HCT116 (cell line): ENCODE data around the gene GBP6. TPM values are rescaled to one million over a fixed set of nuclear protein-coding genes. Genes with fewer than 3 reads are reported as not detected.

ENCODE experiments used
- ATAC-seq: fragments of 200-7000 bp; cut with Tn5 transposase; 2 replicates; pipeline ENCODE4 v1.9.1; 2020; ENCODE audit warnings: mild to moderate bottlenecking, moderate library complexity
- BruUV-seq: library from RNA; stranded (reverse); fragments of 400-500 nt; replicated peaks from 2 replicates; lab custom pipeline; 2021; lab: Mats Ljungman, UMichigan
- CTCF ChIA-PET: fragments of 300-600 bp; sonication (Branson Sonifier 250); formaldehyde crosslinking; loops from one replicate; lab custom pipeline; 2021; ENCODE audit warnings: antibody characterized with exemption; lab: Charles Lee
- POLR2A ChIA-PET: fragments of 300-600, 350-600 bp; sonication (Branson Sonifier 250); formaldehyde crosslinking; loops from one replicate; lab custom pipeline; 2021; ENCODE audit warnings: antibody characterized with exemption; lab: Charles Lee
- RAD21 ChIA-PET, 2 experiments: fragments of 300-600 bp; sonication (Branson Sonifier 250); formaldehyde crosslinking; loops; one replicate each; lab custom pipeline; 2023; ENCODE audit warnings: low total read pairs in 2 of 2; ENCODE audit not compliant: uncharacterized antibody in 2 of 2, unreplicated experiment in 2 of 2, low non-redundant PET in 1 of 2; lab: Charles Lee
- DNase-seq: peaks from one replicate; pipeline ENCODE4 v3.0.0-alpha.2; 2010; ENCODE audit warnings: low read depth, low spot score
- H2AFZ ChIP-seq: fragments of 200-600 bp; shearing (Covaris generic), sonication (generic); 2 replicates; pipeline ENCODE4 v1.6.1; 2017; ENCODE audit warnings: low read depth, mixed run types, mixed read lengths, antibody characterized with exemption, low read length; ENCODE audit not compliant: poor library complexity, severe bottlenecking
- H3K27ac ChIP-seq: 2 replicates; pipeline ENCODE4 v1.5.1; 2012; ENCODE audit warnings: low read depth, low read length
- H3K27me3 ChIP-seq: fragments of 200-600 bp; sonication (generic); 2 replicates; pipeline ENCODE4 v1.6.1; 2016; ENCODE audit warnings: mixed run types, low read length, mixed read lengths; ENCODE audit not compliant: insufficient read depth
- H3K36me3 ChIP-seq, 2 experiments: fragments of 200-500 bp in 1 of 2; fragments of 200-600 bp in 1 of 2; sonication (Bioruptor generic) in 1 of 2; sonication (generic) in 1 of 2; 2 replicates each; pipeline versions ENCODE4 v1.5.1 to v1.6.1; 2014 to 2016; ENCODE audit warnings: low read length in 2 of 2, inconsistent platforms in 1 of 2, mixed read lengths in 1 of 2, mixed run types in 1 of 2; ENCODE audit not compliant: insufficient read depth in 2 of 2, control insufficient read depth in 1 of 2
- H3K4me1 ChIP-seq, 2 experiments: fragments of 200-600 bp in 1 of 2; sonication (generic) in 1 of 2; 2 replicates each; pipeline versions ENCODE4 v1.5.1 to v1.6.1; 2012 to 2017; ENCODE audit warnings: low read length in 2 of 2, inconsistent platforms in 1 of 2, mild to moderate bottlenecking in 1 of 2, mixed read lengths in 1 of 2, mixed run types in 1 of 2, moderate library complexity in 1 of 2; ENCODE audit not compliant: insufficient read depth in 2 of 2, control insufficient read depth in 1 of 2
- H3K4me2 ChIP-seq: fragments of 200-600 bp; sonication (generic); 2 replicates; pipeline ENCODE4 v1.6.1; 2017; ENCODE audit warnings: mixed run types, low read length, mixed read lengths
- H3K4me3 ChIP-seq, 2 experiments: fragments of 200-600 bp in 1 of 2; sonication (generic) in 1 of 2; replicated peaks in 1 of 2; 2 replicates each; pipeline ENCODE4 v1.5.1; 2011 to 2016; ENCODE audit warnings: low read length in 2 of 2, control low read depth in 1 of 2, low read depth in 1 of 2, mild to moderate bottlenecking in 1 of 2, mixed read lengths in 1 of 2, mixed run types in 1 of 2
- H3K79me2 ChIP-seq: fragments of 200-600 bp; sonication (generic); 2 replicates; pipeline ENCODE4 v1.6.1; 2017; ENCODE audit warnings: mild to moderate bottlenecking, mixed run types, low read length, moderate library complexity, mixed read lengths; ENCODE audit not compliant: insufficient read depth
- H3K9ac ChIP-seq: fragments of 200-600 bp; sonication (generic); 2 replicates; pipeline ENCODE4 v1.6.1; 2016; ENCODE audit warnings: low read length, mixed read lengths
- H3K9me2 ChIP-seq: fragments of 200-600 bp; sonication (generic), shearing (Covaris generic); 2 replicates; pipeline ENCODE4 v1.6.1; 2017; ENCODE audit warnings: mixed run types, mild to moderate bottlenecking, moderate library complexity; ENCODE audit not compliant: insufficient read depth
- H3K9me3 ChIP-seq, 2 experiments: fragments of 200-500 bp in 1 of 2; fragments of 200-600 bp in 1 of 2; sonication (Bioruptor generic) in 1 of 2; sonication (generic) in 1 of 2; 2 replicates each; pipeline ENCODE4 v1.6.1; 2014 to 2017; ENCODE audit warnings: low read length in 2 of 2, mixed read lengths in 2 of 2, inconsistent platforms in 1 of 2, low read depth in 1 of 2, mild to moderate bottlenecking in 1 of 2, mixed run types in 1 of 2, moderate library complexity in 1 of 2; ENCODE audit not compliant: control insufficient read depth in 1 of 2, insufficient read depth in 1 of 2
- H4K20me1 ChIP-seq: fragments of 200-600 bp; sonication (generic), shearing (Covaris generic); 2 replicates; pipeline ENCODE4 v1.6.1; 2017; ENCODE audit warnings: mixed run types, mild to moderate bottlenecking, moderate library complexity; ENCODE audit not compliant: insufficient read depth
- ATF3 ChIP-seq: IDR thresholded peaks from 2 replicates; pipeline ENCODE4 v1.6.1; 2012
- CBX3 ChIP-seq: IDR thresholded peaks from 2 replicates; pipeline ENCODE4 v1.6.1; 2012; ENCODE audit warnings: low read depth
- CTCF ChIP-seq, 3 experiments: fragments of 200-600 bp in 1 of 3; sonication (generic) in 1 of 3; IDR thresholded peaks in 2 of 3; conservative IDR thresholded peaks in 1 of 3; 2 replicates each; pipeline ENCODE4 v1.5.1; 2012 to 2017; ENCODE audit warnings: low read depth in 2 of 3, low read length in 2 of 3, antibody characterized with exemption in 1 of 3, borderline replicate concordance in 1 of 3, control low read depth in 1 of 3, mild to moderate bottlenecking in 1 of 3, mixed read lengths in 1 of 3, mixed run types in 1 of 3, moderate library complexity in 1 of 3; ENCODE audit not compliant: insufficient read depth in 1 of 3
- EZH2 ChIP-seq: fragments of 200-600 bp; sonication (generic); IDR thresholded peaks from 2 replicates; pipeline ENCODE4 v1.6.1; 2017; ENCODE audit warnings: antibody characterized with exemption, mixed run types
- FOSL1 ChIP-seq: IDR thresholded peaks from 2 replicates; pipeline ENCODE4 v1.6.1; 2012; ENCODE audit warnings: low read depth
- JUND ChIP-seq: IDR thresholded peaks from 2 replicates; pipeline ENCODE4 v1.6.1; 2012
- POLR2A ChIP-seq: IDR thresholded peaks from 2 replicates; pipeline ENCODE4 v1.7.0; 2011; ENCODE audit warnings: borderline replicate concordance; ENCODE audit not compliant: insufficient read depth, insufficient read length; ENCODE audit errors: extremely low read depth
- RAD21 ChIP-seq: IDR thresholded peaks from 2 replicates; pipeline ENCODE4 v1.6.1; 2012; ENCODE audit warnings: low read depth, mild to moderate bottlenecking
- SRF ChIP-seq: IDR thresholded peaks from 2 replicates; pipeline ENCODE4 v1.6.1; 2012; ENCODE audit warnings: low read depth
- ZFX ChIP-seq: fragments of 450-650 bp; IDR thresholded peaks from 2 replicates; pipeline ENCODE4 v1.6.1; 2017
- ZNF274 ChIP-seq: fragments of 200-500 bp; sonication (Bioruptor generic); IDR thresholded peaks from 2 replicates; pipeline ENCODE4 v1.6.1; 2014; ENCODE audit warnings: mild to moderate bottlenecking, low read depth, low read length, inconsistent platforms
- intact Hi-C: fragments of 100-400 bp; cut with micrococcal nuclease; formaldehyde crosslinking; loops from 2 replicates; pipeline ENCODE4 v1.10.0; 2022
- total RNA-seq: library from RNA; stranded (reverse); gene quantifications from one replicate; pipeline ENCODE4 v1.2.1, GENCODE V29; 2021; ENCODE audit not compliant: unreplicated experiment
- TF ChIP-seq, protein P1 (sequence below): IDR thresholded peaks from 2 replicates; pipeline ENCODE4 v1.6.1; 2012

Gene GBP6
- total RNA-seq, 1 experiment from 2014 or later = not detected

DNA sequence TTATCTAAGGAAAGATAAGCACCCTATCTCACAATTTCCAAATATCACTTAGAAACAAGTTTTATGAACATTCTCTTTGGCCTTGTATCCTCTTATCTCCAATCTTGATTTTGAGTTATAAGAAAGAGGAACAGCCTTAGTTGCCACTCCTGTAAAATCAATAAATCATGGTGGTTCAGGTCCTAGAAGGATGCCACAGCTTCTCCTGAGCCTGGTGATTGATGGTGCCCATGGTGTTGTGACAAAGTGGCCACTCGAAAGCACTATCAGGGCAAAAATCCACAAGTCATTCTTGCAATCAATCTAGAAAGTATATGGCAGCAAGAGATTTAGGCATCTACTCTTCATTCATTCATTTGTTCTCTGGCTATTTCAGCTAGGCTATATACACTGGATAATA is 27.8 kb downstream of the GBP6 start (continued):
- no peak for TF ChIP-seq CTCF (IDR thresholded peaks at IDR 0.05 in 2 of 3, conservative IDR thresholded peaks at IDR 0.05 in 1 of 3; ENCODE audit: borderline replicate concordance in 1 of 3, insufficient read depth in 1 of 3, low read depth in 2 of 3, low read length in 2 of 3)
- no peak for TF ChIP-seq SRF
- no peak for TF ChIP-seq EZH2
- no peak for TF ChIP-seq ZFX
- TF ChIP-seq POLR2A = no peak

GRCh38 chr1:89394851-89395250 is 31.0 kb downstream of the GBP6 start:
- Histone ChIP-seq H3K9ac (no peak overlapping the region), H3K27me3 (no peaks in the 10 kb centered on the region), H3K4me2 (no peak overlapping the region), H2AFZ (no peak overlapping the region), H3K36me3 (no peaks in the 10 kb centered on the region), H3K9me3 (no peaks in the 10 kb centered on the region), H3K4me1 (no peaks in the 10 kb centered on the region), H4K20me1 (no peaks in the 10 kb centered on the region), H3K27ac (no peak overlapping the region), H3K4me3 (no peak overlapping the region), H3K9me2 (no peaks in the 10 kb centered on the region), H3K79me2 (no peaks in the 10 kb centered on the region)
- DNase-seq (no peak), ATAC-seq (no peak)
- TF ChIP-seq CBX3 = no peak
- no peak for TF ChIP-seq ZFX
- no peak for TF ChIP-seq POLR2A
- TF ChIP-seq JUND = no peak
- no peak for TF ChIP-seq RAD21
- no peak for TF ChIP-seq ATF3
- no peak for TF ChIP-seq ZNF274
- TF ChIP-seq, protein P1, sequence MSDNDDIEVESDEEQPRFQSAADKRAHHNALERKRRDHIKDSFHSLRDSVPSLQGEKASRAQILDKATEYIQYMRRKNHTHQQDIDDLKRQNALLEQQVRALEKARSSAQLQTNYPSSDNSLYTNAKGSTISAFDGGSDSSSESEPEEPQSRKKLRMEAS = no peak
- no peak for TF ChIP-seq FOSL1
- RAD21 ChIA-PET = no interaction called here
- intact Hi-C loops = no loop called here
- BruUV-seq = no TSS peak
- CTCF ChIA-PET = no interaction called here
- POLR2A ChIA-PET = no interaction called here
